ENCODE measurements around the gene BCAR3.
"Not testable (repeated sequence)": the region's sequence is repeated elsewhere in the genome, so short reads cannot be mapped to it uniquely, and the experiment has no call there.

BCAR3 gene

GRCh38 chr1:93705892-93706500 is 24.4 kb upstream of the BCAR3 start:
- no peak for DNase-seq (ENCODE audit: low read depth in 2 of 2)

- no peak for DNase-seq (ENCODE audit: low read depth in 2 of 2)
Measured at GRCh38 chr1:93704052-93704451, 22.4 kb upstream of the BCAR3 start.

GRCh38 chr1:93703643-93704042 is 22.0 kb upstream of the BCAR3 start:
- no peak for DNase-seq (ENCODE audit: low read depth in 2 of 2)

GRCh38 chr1:93702828-93703183 is 21.2 kb upstream of the BCAR3 start:
- DNase-seq (ENCODE audit: low read depth in 2 of 2): no peak

- no peak for DNase-seq (ENCODE audit: low read depth in 2 of 2)
Measured at GRCh38 chr1:93702111-93702827, 20.6 kb upstream of the BCAR3 start.

GRCh38 chr1:93701629-93702028 is 20.0 kb upstream of the BCAR3 start:
- no peak for DNase-seq (ENCODE audit: low read depth in 2 of 2)

- no peak for DNase-seq (ENCODE audit: low read depth in 2 of 2)
Measured at GRCh38 chr1:93700532-93701469, 19.2 kb upstream of the BCAR3 start.

GRCh38 chr1:93699503-93700168 is 18.0 kb upstream of the BCAR3 start:
- DNase-seq (ENCODE audit: low read depth in 2 of 2): no peak

- DNase-seq (ENCODE audit: low read depth in 2 of 2): no peak
Measured at GRCh38 chr1:93699049-93699384, 17.4 kb upstream of the BCAR3 start.

- DNase-seq (ENCODE audit: low read depth in 2 of 2): no peak
Measured at GRCh38 chr1:93698329-93699048, 16.9 kb upstream of the BCAR3 start.

- not testable (repeated sequence) for DNase-seq (ENCODE audit: low read depth in 2 of 2)
Measured at GRCh38 chr1:93697566-93697965, 15.9 kb upstream of the BCAR3 start.

GRCh38 chr1:93695411-93696005 is 13.9 kb upstream of the BCAR3 start:
- DNase-seq (ENCODE audit: low read depth in 2 of 2): no peak

- DNase-seq (ENCODE audit: low read depth in 2 of 2): no peak
Measured at GRCh38 chr1:93694819-93695218, 13.2 kb upstream of the BCAR3 start.

- no peak for DNase-seq (ENCODE audit: low read depth in 2 of 2)
Measured at GRCh38 chr1:93694039-93694438, 12.4 kb upstream of the BCAR3 start.

- no peak for DNase-seq (ENCODE audit: low read depth in 2 of 2)
Measured at GRCh38 chr1:93692983-93693591, 11.4 kb upstream of the BCAR3 start.

GRCh38 chr1:93692451-93692861 is 10.8 kb upstream of the BCAR3 start:
- no peak for DNase-seq (ENCODE audit: low read depth in 2 of 2)

- DNase-seq (ENCODE audit: low read depth in 2 of 2): no peak
Measured at GRCh38 chr1:93692026-93692425, 10.4 kb upstream of the BCAR3 start.

- no peak for DNase-seq (ENCODE audit: low read depth in 2 of 2)
Measured at GRCh38 chr1:93690921-93691789, 9.5 kb upstream of the BCAR3 start.

- no peak for DNase-seq (ENCODE audit: low read depth in 2 of 2)
Measured at GRCh38 chr1:93690341-93690740, 8.7 kb upstream of the BCAR3 start.

Data from activated CD8-positive, alpha-beta memory T cell treated with anti-CD3 and anti-CD28 coated beads for 4 hours (primary cell).